HG02870 (cell line): ENCODE measurements around the gene DPH7.
A peak's percentile ranks its signal among the peaks of the same experiment; 100 is the strongest.
"Not testable (repeated sequence)": the region's sequence is repeated elsewhere in the genome, so short reads cannot be mapped to it uniquely, and the experiment has no call there.

Source experiments
- ATAC-seq: cut with Tn5 transposase; IDR thresholded peaks from one replicate; pipeline ENCODE4 v1.9.1; 2021; ENCODE audit warnings: mild to moderate bottlenecking, moderate library complexity; ENCODE audit not compliant: unreplicated experiment

The DPH7 gene

DNA sequence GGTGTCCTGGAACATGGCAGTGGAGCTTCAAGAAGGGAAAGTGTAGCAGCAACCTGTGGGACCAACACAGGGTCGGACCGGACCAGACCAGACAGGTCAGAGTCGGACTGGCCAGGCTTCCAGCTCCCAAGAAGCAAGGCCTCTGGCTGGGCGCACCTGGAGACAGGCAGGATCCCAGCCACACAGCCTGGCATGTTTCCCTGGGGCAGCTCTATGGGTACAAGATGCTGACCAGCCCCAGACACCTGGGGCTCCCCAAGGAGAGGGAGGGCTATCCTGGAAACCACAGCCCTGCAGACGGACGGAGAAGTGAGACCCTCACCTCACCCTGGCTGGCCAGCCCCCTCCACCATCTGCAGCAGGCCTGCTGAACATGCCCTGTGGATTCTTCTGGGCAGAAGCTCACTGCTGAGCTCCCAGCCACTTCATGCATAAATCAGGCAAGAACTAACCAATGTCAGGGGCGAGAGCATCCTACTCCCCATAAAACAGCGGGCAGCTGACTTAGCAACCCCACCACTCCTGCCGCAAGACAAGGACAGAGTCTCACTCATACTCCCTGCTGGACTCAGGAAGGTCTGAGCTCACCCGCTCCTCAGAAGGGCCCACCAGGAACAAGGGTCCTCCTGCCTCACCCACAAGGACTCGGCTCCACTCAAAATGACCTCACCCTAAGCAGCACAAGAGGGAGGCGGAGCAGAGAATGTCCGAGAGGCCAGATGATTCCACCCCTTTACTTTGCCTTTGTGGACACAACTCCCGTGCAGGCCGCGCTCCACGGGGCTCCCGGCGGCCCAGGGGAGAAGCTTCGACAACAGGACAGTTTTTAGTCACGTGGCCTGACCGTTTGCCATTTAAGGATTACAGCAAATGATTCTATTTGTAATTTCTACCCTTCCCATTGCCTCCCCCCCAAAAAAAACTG lies 2.9 kb upstream of the DPH7 start:
- ATAC-seq = no peak

DNA sequence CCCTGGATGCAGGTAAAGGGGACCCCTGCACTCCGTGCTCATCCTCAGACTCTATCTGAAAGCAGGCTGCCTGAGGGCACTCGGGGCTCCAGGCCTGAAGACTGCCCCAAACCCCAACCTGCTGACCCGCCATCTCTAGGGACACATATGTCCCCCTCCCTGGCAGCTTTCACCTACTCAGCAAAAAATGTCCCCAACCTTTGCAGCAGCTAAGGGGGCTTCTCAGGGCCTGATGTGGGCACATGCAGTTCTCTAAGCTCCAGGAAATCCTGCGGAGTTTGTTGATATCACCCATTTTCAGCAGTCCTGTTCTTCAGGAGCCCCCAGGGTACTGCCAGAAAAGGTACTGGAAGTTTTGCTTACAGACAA lies 2.2 kb upstream of the DPH7 start:
- ATAC-seq = no peak

DNA sequence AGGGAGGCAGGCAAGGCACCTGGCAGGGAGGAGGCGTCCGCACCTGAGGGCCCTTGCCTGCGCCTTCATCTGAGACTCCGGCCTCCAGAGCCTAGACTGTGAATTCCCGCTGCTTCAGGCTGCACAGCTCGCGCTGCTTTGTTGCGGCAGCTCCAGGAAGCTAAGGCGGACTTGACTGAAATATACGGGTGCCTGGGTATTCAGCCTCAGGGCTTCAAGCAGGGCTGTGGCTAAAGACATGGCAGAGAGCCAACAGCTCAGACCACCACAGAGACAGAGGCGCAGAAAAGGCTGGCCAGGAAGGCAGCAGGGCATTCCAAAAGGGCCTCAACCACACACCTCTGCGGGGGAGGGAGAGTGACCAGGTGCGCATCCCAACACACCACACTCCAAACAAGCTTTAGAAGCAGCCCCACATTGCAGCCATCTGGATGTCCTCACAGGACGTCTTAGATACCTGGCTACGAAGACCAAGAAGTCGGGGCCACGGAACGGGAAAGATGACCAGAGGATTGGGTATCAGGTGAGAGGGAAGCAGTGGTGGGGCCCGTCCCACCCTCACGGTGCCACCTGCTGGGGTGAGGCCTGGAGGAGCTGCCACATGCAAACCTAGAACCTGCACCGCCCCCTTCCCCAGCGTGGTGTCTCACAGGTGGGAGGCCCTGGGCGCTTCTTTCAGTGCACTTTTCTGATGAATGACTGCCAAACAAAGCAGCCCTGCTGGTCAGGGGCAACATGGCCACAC lies 1.7 kb upstream of the DPH7 start:
- no peak for ATAC-seq

DNA sequence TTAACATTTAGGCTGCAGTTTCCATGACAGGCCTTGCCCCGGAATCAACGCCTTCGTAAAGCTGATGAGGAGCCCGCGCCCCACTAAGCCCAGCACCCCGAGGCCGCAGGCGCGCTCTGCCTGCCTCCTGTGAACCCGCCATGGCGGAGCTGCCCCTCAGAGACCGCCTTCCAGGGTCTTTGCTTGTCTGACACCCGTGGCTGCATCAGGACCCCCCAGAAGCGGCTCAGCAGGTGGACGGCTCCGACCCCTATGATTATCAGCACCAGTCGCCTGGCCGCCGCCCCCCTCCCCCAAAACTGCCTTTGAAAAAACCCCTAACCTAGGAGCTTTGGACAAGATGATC lies 507 bp upstream of the DPH7 start:
- no peak for ATAC-seq

DNA sequence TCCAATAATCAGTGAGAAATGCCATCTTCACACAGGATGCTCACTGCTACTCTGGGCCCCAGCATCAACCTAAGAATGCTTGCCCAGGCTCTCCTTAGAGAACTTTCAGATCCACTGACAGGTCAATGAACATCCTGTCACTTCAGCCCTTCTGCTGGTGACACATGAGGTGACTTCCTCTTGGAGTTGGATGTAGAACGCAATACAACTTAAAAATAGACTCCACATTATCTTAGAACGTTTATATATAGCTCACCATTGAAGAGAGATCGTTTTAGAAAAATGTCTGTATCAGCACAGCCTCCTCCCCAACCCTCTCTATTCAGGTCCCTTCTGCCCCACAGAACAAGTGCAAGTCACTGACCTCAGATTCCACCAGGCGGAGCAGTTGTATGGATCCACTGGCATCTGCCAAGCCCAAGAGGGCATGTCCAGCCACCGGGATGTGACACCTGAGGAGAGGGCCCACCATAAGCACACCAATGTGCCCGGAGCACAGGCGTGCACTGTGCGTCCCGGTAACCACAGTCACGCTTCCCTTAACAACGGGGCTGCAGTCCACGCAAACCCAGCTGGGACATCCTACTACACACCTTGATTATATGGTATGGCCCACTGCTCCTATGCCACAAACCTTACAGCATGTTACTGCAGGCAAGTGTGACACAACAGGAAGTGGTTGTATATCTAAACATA lies 2.9 kb downstream of the DPH7 start:
- ATAC-seq = no peak

DNA sequence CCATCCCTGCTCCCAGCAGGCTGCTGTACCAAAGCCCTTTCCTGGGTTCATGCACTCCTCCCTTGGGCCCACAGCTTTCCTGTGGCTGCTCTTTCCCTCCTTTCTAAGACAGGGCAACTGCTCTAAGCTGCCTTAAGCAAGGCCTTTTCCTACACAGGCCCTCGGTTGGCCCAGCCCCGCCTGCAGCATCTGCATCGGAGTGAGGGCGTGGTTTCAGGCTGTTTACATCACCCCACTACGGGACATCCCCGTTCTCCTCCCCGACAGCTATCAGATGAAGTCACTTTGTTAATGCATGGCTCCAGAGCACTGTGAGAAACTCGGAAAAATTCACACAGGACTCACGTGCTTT lies 3.4 kb downstream of the DPH7 start:
- ATAC-seq = no peak

DNA sequence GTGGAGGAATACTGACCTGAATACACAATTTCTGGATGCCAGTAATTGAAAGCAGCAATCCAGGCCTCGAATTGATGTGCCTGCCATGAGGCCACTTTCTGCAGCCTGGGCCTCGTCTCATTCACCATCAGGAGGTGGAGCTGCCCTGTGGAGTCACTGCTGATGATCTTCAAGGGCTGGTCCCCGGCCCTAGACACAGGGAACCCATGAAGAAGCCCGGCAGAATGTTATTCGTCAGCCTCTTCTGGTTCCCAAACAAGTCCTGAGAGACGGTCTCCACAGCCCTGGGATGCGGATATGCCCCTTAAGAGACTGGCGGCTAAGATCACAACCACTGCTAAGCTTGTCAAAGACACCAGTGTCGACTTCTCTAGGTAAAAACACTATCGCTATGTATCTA lies 4.5 kb downstream of the DPH7 start:
- no peak for ATAC-seq

DNA sequence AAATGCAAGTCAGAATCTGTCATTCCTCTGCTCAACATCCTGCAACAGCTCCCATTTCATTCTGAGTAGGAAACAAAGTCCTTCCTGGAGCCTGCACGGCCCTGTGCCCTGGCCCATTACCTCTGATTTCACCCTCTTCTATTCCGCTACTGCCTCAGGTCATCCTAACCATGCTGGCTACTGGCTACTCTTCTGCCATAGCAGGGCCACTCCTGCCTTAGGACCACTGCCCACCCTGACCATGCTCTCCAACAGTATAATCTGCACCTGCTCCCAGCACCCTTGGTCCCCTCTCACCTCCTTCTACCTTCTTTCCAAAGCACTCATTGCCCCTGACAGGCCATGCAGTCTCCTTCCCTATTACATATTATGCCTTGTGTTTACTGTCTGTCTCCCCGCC lies 8.2 kb downstream of the DPH7 start:
- ATAC-seq = no peak

DNA sequence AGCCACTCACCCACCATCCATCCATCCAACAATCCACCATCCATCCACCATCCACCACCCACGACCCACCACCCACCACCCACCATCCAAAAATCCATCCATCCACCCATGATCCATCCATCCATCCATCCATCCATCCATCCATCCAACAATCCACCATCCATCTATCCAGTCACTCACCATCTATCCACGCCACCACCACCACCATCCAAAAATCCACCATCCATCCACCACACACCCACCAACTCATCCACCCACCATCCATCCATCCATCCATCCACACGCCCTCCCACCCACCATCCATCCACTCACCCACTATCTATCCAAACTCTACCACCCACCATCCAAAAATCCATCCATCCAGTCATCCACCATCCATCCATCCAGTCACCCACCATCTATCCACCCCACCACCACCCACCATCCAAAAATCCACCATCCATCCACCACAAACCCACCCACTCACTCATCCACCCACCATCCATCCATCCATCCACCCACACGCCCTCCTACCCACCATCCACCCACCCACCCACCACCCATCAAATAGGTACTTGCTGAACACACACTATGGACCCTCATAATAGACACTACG lies 9.0 kb downstream of the DPH7 start:
- no peak for ATAC-seq

DNA sequence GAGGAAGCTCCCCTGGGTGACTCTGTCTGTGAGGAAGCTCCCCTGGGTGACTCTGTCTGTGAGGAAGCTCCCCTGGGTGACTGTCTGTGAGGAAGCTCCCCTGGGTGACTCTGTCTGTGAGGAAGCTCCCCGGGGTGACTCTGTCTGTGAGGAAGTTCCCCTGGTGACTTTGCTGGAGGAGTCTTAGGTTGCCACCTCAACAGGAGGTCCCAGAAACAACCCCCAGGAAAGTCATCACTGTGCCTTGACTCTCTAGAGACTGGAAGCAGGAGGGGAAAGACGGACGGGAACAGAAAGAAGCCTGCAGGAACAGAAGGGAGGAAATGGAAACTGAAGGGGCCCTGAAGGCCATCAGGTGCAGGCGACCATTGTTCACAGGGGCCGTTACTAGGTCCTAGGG lies 10.3 kb downstream of the DPH7 start:
- not testable (repeated sequence) for ATAC-seq

DNA sequence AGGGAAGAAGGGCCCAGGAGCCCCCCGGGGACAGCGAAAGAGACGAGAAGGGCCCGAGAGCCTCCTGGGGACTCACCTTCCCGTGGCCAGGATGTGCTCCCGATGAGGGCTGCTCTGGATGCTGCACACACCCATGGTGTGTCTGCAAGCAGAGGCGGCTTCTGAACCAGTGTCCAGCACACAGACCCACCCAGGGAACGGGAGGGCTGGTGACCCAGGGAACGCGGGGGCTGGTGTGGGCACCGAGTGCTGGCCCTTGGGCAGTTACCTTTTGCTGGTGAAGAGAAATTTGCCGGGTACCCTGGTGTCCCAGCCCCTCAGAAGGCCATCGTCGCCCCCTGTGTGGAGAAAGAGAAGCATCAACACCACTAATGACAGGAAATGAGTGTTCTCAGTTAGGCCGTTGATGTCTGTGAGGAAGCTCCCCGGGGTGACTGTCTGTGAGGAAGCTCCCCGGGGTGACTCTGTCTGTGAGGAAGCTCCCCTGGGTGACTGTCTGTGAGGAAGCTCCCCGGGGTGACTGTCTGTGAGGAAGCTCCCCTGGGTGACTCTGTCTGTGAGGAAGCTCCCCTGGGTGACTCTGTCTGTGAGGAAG lies 13.8 kb downstream of the DPH7 start:
- no peak for ATAC-seq

DNA sequence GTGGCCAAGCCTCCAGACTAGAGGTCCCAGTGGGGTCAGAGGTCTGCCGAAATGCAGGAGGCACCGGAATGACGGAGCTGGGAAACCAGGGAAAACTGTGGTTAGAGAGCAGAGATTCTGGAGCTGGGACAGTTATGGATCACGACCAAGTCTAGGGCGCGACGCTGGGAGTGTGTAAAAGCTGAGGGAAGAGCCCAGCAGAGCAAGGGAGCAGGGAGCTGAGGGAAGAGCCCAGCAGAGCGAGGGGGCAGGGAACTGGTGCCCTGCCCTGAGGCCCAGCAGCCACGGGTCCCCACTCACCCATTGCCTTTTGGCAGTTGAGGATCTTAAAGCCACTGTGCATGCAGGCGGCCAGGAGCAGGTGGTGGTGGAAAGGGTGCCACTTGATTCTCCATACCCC lies 14.6 kb downstream of the DPH7 start:
- ATAC-seq = no peak

DNA sequence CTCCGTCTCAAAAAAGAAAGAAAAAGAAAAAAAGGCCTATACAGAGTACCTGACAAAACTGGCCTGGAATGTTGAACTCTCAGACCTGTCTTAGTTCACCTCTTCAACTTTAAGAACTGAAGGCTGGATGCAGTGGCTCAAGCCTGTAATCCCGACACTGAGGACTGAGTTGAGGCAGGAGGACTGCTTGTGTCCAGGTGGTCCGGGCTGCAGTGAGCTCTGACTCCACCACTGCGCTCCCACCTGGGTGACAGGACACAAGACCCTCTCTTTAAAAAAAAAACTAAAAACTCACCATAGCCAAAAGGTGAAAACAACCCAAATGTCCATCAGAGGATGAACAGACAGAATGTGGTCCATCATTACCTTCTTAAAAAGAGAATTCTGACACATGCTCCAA lies 20.6 kb downstream of the DPH7 start:
- no peak for ATAC-seq

DNA sequence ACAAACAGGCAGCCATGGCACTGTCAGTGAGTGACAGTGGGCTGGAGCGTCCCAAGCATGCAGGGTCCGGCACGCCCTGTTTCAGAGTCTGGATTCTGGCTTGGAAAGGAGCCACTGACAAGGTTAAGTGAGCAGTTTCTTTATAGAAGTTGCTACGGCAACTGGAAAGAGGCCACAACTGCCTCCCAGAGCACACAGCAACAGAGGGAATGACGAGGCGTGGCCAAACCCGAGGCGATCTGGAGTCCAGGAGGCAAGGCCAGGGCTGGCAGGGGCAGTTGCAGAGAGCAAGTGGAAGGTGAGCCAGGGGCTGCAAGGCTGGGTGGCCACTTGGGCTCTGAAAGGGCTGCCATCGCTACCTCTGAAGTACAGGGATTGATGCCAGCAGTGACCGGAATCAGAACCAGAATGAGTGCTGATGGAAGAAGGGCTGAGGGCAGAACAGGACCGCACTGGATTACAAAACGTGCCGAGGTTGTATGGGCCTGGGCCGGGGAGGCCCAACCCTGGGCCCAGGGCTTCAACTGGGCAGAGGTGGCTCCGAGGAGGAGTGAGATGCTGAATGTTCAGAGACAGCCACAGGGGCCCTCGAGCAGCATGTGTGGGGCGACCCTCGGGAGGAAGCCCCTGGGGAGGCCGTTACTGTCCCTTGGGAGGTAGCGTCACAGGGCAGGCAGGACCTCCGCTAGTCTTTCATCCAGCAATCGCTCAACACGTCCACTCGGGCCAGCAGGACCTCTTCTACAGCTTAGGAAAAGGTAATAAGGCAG lies 22.5 kb downstream of the DPH7 start:
- no peak for ATAC-seq

DNA sequence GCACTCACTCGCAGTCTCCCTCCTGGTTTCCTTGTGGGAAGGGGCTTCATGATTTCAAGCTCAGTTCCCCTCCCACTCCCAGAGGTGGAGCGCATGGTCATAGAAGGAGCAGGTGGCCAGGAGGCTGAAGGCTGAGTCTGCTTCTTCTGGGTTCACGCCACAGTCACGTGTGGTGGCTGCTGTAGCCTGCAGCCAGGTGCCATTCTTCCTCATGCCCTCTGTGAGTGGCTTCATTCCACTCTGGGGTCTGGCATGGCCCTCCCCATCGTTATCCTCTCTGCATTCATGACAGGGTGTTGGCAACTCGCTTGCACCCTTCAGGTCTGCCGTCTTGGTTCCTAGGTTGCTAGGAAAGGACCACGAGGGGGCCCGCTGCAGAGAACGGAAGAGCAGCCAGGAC lies 23.5 kb downstream of the DPH7 start:
- no peak for ATAC-seq

DNA sequence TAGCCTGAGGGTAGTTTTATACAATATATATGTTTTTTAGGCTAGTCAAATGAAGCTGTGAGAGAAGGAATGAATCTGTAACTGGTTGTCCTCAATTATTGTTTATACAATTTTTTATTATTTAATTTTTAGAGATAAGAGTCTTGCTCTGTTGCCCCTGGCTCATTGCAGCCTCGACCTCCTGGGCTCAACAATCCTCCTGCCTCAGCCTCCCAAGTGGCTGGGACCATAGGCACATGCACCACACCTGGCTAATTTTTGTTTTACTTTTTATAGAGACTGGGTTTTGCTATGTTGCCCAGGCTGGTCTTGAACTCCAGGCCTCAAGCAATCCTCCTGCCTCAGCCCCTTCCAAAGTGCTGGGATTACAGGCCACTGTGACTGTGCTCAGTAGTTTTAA lies 24.4 kb downstream of the DPH7 start:
- ATAC-seq = no peak

DNA sequence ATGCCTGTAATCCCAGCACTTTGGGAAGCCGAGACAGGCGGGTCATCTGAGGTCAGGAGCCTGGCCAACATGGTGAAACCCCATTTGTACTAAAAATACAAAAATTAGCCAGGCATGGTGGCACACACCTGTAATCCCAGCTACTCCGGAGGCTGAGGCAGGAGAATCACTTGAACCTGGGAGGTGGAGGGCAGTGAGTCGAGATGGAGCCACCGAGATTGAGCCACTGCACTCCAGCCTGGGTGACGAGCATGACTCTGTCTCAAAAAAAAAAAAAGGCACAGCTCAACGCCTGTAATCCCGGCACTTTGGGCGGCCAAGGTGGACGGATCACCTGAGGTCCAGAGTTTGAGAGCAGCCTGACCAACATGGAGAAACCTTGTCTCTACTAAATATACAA lies 25.1 kb downstream of the DPH7 start:
- not testable (repeated sequence) for ATAC-seq

DNA sequence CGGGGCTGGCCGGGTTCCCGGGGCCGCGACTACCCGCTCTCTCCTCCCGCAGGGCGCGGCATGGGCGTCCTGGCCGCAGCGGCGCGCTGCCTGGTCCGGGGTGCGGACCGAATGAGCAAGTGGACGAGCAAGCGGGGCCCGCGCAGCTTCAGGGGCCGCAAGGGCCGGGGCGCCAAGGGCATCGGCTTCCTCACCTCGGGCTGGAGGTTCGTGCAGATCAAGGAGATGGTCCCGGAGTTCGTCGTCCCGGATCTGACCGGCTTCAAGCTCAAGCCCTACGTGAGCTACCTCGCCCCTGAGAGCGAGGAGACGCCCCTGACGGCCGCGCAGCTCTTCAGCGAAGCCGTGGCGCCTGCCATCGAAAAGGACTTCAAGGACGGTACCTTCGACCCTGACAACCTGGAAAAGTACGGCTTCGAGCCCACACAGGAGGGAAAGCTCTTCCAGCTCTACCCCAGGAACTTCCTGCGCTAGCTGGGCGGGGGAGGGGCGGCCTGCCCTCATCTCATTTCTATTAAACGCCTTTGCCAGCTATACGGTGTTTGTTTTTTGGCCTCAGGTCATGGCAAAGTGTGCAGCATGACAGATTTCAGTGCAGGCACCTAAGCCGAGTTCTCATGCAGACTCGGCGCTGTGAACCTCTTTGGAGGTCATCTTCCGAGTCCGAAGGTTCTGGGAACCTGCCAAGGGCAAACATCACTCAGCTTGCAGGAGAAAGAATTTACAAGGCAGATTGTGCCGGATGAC lies 26.5 kb downstream of the DPH7 start:
- peak; percentile 25 for ATAC-seq

DNA sequence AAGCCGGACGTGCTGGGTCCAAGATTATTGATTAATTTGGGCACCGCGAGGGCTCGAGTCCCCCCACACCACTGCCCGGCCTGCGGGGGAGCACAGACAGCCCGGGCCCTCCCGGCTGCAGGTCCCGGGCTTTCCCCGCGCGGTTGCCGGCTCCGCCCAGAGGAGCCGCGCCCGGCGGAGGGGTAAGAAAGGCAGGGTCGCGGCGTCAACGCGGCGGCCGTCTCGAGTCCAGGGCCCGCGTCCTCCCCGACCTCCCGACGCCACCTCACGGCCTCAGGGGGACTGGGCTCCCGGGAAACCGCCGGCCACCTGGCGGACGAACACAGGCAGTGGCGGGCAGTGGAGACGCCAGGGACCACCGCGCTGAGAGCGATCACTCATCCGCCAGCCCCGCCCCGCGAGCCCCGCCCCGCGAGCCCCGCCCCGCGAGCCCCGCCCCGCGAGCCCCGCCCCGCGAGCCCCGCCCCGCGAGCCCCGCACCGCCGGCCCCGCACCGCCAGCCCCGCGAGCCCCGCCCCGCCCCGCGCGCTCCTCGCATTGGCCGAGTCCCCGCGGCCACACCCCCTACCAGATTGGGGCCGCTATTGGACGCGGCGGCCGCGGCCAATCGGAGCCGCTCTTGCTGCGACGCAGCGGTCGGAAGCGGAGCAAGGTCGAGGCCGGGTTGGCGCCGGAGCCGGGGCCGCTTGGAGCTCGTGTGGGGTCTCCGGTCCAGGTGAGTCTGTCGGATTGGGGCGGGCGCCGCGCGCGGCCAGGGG lies 27.3 kb downstream of the DPH7 start, which contains the start of gene MRPL41:
MRPL41 (plus strand) TSS at position 616 of the 758 bp plus-strand sequence. CDS start 203 bp downstream, outside the sequence.
- ATAC-seq = peak; percentile 86
